K562 (cell line): ENCODE results near the gene ALPP. TPM values are rescaled to one million over a fixed set of nuclear protein-coding genes. Genes with fewer than 3 reads are reported as not detected.
A peak's percentile ranks its signal among the peaks of the same experiment; 100 is the strongest.

Source experiments
- ATAC-seq: fragments of 200-7000 bp; cut with Tn5 transposase; 3 replicates; pipeline ENCODE4 v1.9.1; 2020; ENCODE audit warnings: moderate library complexity
- BruUV-seq: library from RNA; stranded (reverse); fragments of 400-500 nt; replicated peaks from 2 replicates; lab custom pipeline; 2021; lab: Mats Ljungman, UMichigan
- CTCF ChIA-PET: fragments of 300-600 bp; formaldehyde crosslinking; extraction: SDS; loops from one replicate; lab custom pipeline; 2021; ENCODE audit warnings: low intra/inter-chr PET ratio; lab: Yijun Ruan, JAX
- POLR2A ChIA-PET: fragments of 300-600, 350-650 bp; sonication (Branson Sonifier 250); formaldehyde crosslinking; extraction: SDS; loops from one replicate; lab custom pipeline; 2021; ENCODE audit warnings: antibody characterized with exemption, inconsistent platforms; lab: Yijun Ruan, JAX
- DNase-seq, 4 experiments: peaks; one replicate each; pipeline versions ENCODE4 v3.0.0 to v3.0.0-alpha.2; 2011 to 2018; ENCODE audit warnings: low spot score in 3 of 4, mixed read lengths in 3 of 4; ENCODE audit errors: extremely low read depth in 1 of 4
- FAIRE-seq: peaks from 2 replicates; lab custom pipeline; 2011; peaks lifted over from hg19 to GRCh38; lab: Jason Lieb, UNC
- H2AFZ ChIP-seq: 2 replicates; pipeline ENCODE4 v1.6.0; 2011; ENCODE audit warnings: low read depth, low read length, control low read depth, inconsistent platforms
- H3K27ac ChIP-seq: fragments of 200-600 bp; 3 replicates; pipeline ENCODE4 v1.8.0; 2011; ENCODE audit warnings: low read depth, mild to moderate bottlenecking, control low read depth, inconsistent platforms, low read length, moderate library complexity, mixed read lengths; ENCODE audit errors: extremely low read depth
- H3K27me3 ChIP-seq, 2 experiments: fragments of 300-600 bp in 1 of 2; 2 replicates in 1 of 2; 3 replicates in 1 of 2; pipeline versions ENCODE4 v1.6.0 to v1.8.0; 2011; ENCODE audit warnings: inconsistent platforms in 2 of 2, low read length in 2 of 2, mild to moderate bottlenecking in 1 of 2, mixed read lengths in 1 of 2, moderate library complexity in 1 of 2; ENCODE audit not compliant: control insufficient read depth in 2 of 2, insufficient read depth in 2 of 2
- H3K36me3 ChIP-seq: fragments of 300-600 bp; 3 replicates; pipeline ENCODE4 v1.8.0; 2011; ENCODE audit warnings: mild to moderate bottlenecking, low read length, inconsistent platforms; ENCODE audit not compliant: control insufficient read depth, insufficient read depth
- H3K4me1 ChIP-seq, 2 experiments: fragments of 200-600 bp in 1 of 2; replicated peaks in 1 of 2; 2 replicates in 1 of 2; 3 replicates in 1 of 2; pipeline versions ENCODE4 v1.5.1 to v1.8.0; 2011; ENCODE audit warnings: inconsistent platforms in 2 of 2, low read length in 2 of 2, mild to moderate bottlenecking in 1 of 2, mixed read lengths in 1 of 2, moderate library complexity in 1 of 2; ENCODE audit not compliant: control insufficient read depth in 2 of 2, insufficient read depth in 2 of 2
- H3K4me2 ChIP-seq: 2 replicates; pipeline ENCODE4 v1.6.1; 2011; ENCODE audit warnings: low read length, control low read depth, inconsistent platforms, mixed read lengths; ENCODE audit not compliant: insufficient read depth
- H3K4me3 ChIP-seq: fragments of 200-600 bp; sonication (generic), shearing (Covaris generic); 2 replicates; pipeline ENCODE4 v1.5.1; 2016; ENCODE audit warnings: control low read depth, inconsistent platforms
- H3K79me2 ChIP-seq: fragments of 200-600 bp; 3 replicates; pipeline ENCODE4 v1.8.0; 2011; ENCODE audit warnings: low read length, inconsistent platforms; ENCODE audit not compliant: control insufficient read depth, insufficient read depth
- H3K9ac ChIP-seq, 2 experiments: 2 replicates each; pipeline versions ENCODE4 v1.6.0 to v1.6.1; 2011; ENCODE audit warnings: low read depth in 2 of 2, low read length in 2 of 2, control low read depth in 1 of 2, inconsistent platforms in 1 of 2, mild to moderate bottlenecking in 1 of 2, mixed read lengths in 1 of 2; ENCODE audit not compliant: insufficient read depth in 1 of 2
- H3K9me1 ChIP-seq: one replicate; pipeline ENCODE4 v1.6.0; 2011; ENCODE audit warnings: inconsistent platforms, mild to moderate bottlenecking, low read length, moderate library complexity; ENCODE audit not compliant: control insufficient read depth, insufficient read depth
- H3K9me3 ChIP-seq: replicated peaks from 2 replicates; pipeline ENCODE4 v1.5.1; 2011; ENCODE audit warnings: low read depth, low read length, inconsistent platforms; ENCODE audit not compliant: control insufficient read depth, insufficient read depth
- H4K20me1 ChIP-seq: replicated peaks from 2 replicates; pipeline ENCODE4 v1.6.1; 2011; ENCODE audit warnings: low read length, inconsistent platforms, mixed read lengths; ENCODE audit not compliant: control insufficient read depth, insufficient read depth
- ADNP ChIP-seq: fragments of 200-800 bp; sonication (Bioruptor generic); IDR thresholded peaks from 2 replicates; pipeline ENCODE4 v1.6.1; 2016; ENCODE audit warnings: missing genetic modification characterization, missing compliant biosample characterization
- ARID2 ChIP-seq: fragments of 450-650 bp; IDR thresholded peaks from 2 replicates; pipeline ENCODE4 v1.6.1; 2017; ENCODE audit warnings: antibody characterized with exemption, mild to moderate bottlenecking
- BCL6 ChIP-seq: fragments of 250-450 bp; sonication (Bioruptor Pico); IDR thresholded peaks from 2 replicates; pipeline ENCODE4 v1.4.0; 2020
- ESRRB ChIP-seq: fragments of 250-450 bp; sonication (Bioruptor Pico); IDR thresholded peaks from 2 replicates; pipeline ENCODE4 v1.5.0; 2020; ENCODE audit warnings: mild to moderate bottlenecking, moderate library complexity, borderline replicate concordance
- HMGN3 ChIP-seq: IDR thresholded peaks from 2 replicates; pipeline ENCODE4 v1.6.1; 2011; ENCODE audit warnings: borderline replicate concordance, low read depth, mild to moderate bottlenecking, mixed read lengths, low read length; ENCODE audit not compliant: insufficient read length; ENCODE audit errors: extremely low read depth
- KLF16 ChIP-seq: IDR thresholded peaks from 2 replicates; pipeline ENCODE4 v1.6.1; 2016; ENCODE audit warnings: antibody characterized with exemption
- TSC22D4 ChIP-seq: fragments of 450-650 bp; IDR thresholded peaks from 2 replicates; pipeline ENCODE4 v1.6.1; 2016; ENCODE audit warnings: missing genetic modification characterization, missing biosample characterization, control low read depth
- ZNF263 ChIP-seq: sonication (generic); formaldehyde crosslinking; IDR thresholded peaks from 2 replicates; pipeline ENCODE4 v1.8.0; 2022; ENCODE audit warnings: mild to moderate bottlenecking, missing genetic modification reagents, borderline replicate concordance
- ZNF696 ChIP-seq: fragments of 250-450 bp; sonication (Bioruptor Pico); conservative IDR thresholded peaks from 2 replicates; pipeline ENCODE4 v1.4.0; 2020; ENCODE audit warnings: mild to moderate bottlenecking, moderate library complexity
- ZNF699 ChIP-seq: fragments of 250-450 bp; sonication (Bioruptor Pico); IDR thresholded peaks from 2 replicates; pipeline ENCODE4 v1.8.0; 2021; ENCODE audit warnings: mild to moderate bottlenecking, moderate library complexity; ENCODE audit not compliant: insufficient replicate concordance
- WGBS: fragments of 100-300 bp; shearing (Covaris generic); methylation state at CpG from one replicate; pipeline ENCODE4 v1.1.6; 2016; ENCODE audit warnings: low coverage, mixed read lengths; ENCODE audit not compliant: insufficient coverage; ENCODE audit errors: missing lambda C conversion rate; 5-methylcytosine and 5-hydroxymethylcytosine counted together
- in situ Hi-C: fragments of 300-500 bp; cut with MboI; formaldehyde crosslinking; loops from 4 replicates; pipeline ENCODE4 v1.15.0; 2018; ENCODE audit warnings: inconsistent platforms, mixed read lengths
- intact Hi-C: fragments of 100-400 bp; cut with micrococcal nuclease; formaldehyde crosslinking; loops from 2 replicates; pipeline ENCODE4 v1.14.2; 2022
- polyA plus RNA-seq, 8 experiments: library from polyadenylated mRNA; depleted of rRNA in 4 of 8; stranded (reverse) in 5 of 8; unstranded in 3 of 8; fragments of >200 nt; fragmentation: Nextera tagmentation in 2 of 8; fragmentation: Illumina TruSeq in 1 of 8; extraction: Ambion mirVana in 2 of 8; extraction: Trizol in 1 of 8; gene quantifications; 2 replicates each; pipeline versions ENCODE4 v1.2.1 to v1.2.3, GENCODE V29; 2011 to 2014; ENCODE audit warnings: inconsistent platforms in 1 of 8, missing spikeins in 1 of 8
- total RNA-seq, 7 experiments: library from RNA; depleted of rRNA in 6 of 7; stranded (reverse); fragments of >200 nt in 6 of 7; fragmentation: Illumina TruSeq in 2 of 7; extraction: Trizol in 2 of 7; gene quantifications; 2 replicates each; pipeline versions ENCODE4 v1.2.1 to v1.2.3, GENCODE V29; 2011 to 2021; ENCODE audit warnings: low replicate concordance in 1 of 7

The ALPP gene
- total and polyA plus RNA-seq, 9 of the 15 experiments (the other 6 are each of a cell fraction or from before 2014, with no cell fraction given): 0.03 TPM; not detected in 8

- Histone ChIP-seq H3K4me3 (no peak overlapping the region), H3K4me2 (no peak overlapping the region), H3K4me1 (peaks cover 0 to 3% of the 10 kb centered on the region in 2 experiments; a peak in 1 of 5 replicates), H3K27ac (no peak overlapping the region), H3K9me1 (no peaks in the 10 kb centered on the region), H3K9ac (no peak overlapping the region), H3K36me3 (no peaks in the 10 kb centered on the region), H3K27me3 (peaks cover 2 to 11% of the 10 kb centered on the region in 2 experiments), H4K20me1 (no peaks in the 10 kb centered on the region), H3K9me3 (no peaks in the 10 kb centered on the region), H3K79me2 (no peaks in the 10 kb centered on the region), H2AFZ (no peak overlapping the region)
- DNase-seq: no peak
- POLR2A ChIA-PET: no interaction called here
- WGBS: 33% methylated on average over 7 of the region's 42 CpGs
- TF ChIP-seq ZNF263 (CRISPR knock-in tag) (0 out of 2 replicates have a peak, but pooled peaks have one; percentile 14), ADNP (no peak)
- ATAC-seq: no peak
- CTCF ChIA-PET: no interaction called here
- BruUV-seq: no TSS peak
- in situ Hi-C loops (no loop called here), intact Hi-C loops (no loop called here)
- no peak for FAIRE-seq
Measured at GRCh38 chr2:232388324-232388891, 9.9 kb downstream of the ALPP start.

- ATAC-seq: no peak
- no peak overlapping the region for H3K4me2 ChIP-seq
- H3K9me3 ChIP-seq: no peaks in the 10 kb centered on the region
- H3K27ac ChIP-seq: no peak overlapping the region
- no peak overlapping the region for H3K9ac ChIP-seq
- no peaks in the 10 kb centered on the region for H4K20me1 ChIP-seq
- no TSS peak for BruUV-seq
- H3K27me3 ChIP-seq: peaks cover 0 to 16% of the 10 kb centered on the region in 2 experiments
- intact Hi-C loops (no loop called here), in situ Hi-C loops (no loop called here)
- H3K4me3 ChIP-seq: no peak overlapping the region
- no peaks in the 10 kb centered on the region for H3K36me3 ChIP-seq
- H3K79me2 ChIP-seq: no peaks in the 10 kb centered on the region
- POLR2A ChIA-PET: no interaction called here
- no peak for DNase-seq
- 0% methylated on average over 6 of the region's 6 CpGs for WGBS
- no peak overlapping the region for H2AFZ ChIP-seq
- no peak for FAIRE-seq
- peaks cover 0 to 3% of the 10 kb centered on the region in 2 experiments; a peak in 1 of 5 replicates for H3K4me1 ChIP-seq
- CTCF ChIA-PET: no interaction called here
- H3K9me1 ChIP-seq: no peaks in the 10 kb centered on the region
- TF ChIP-seq ESRRB (CRISPR knock-in tag) (no peak), KLF16 (no peak), TSC22D4 (tag) (no peak), ARID2 (no peak), BCL6 (CRISPR knock-in tag) (no peak), ZNF696 (CRISPR knock-in tag) (no peak), ZNF699 (CRISPR knock-in tag) (no peak), HMGN3 (no peak)
Measured at GRCh38 chr2:232389327-232389726, 10.8 kb downstream of the ALPP start.
